DND-41 (cell line): ENCODE results near the gene TSSC4.
A peak's percentile ranks its signal among the peaks of the same experiment; 100 is the strongest.

Source experiments
- ATAC-seq: fragments of 200-7000 bp; cut with Tn5 transposase; 3 replicates; pipeline ENCODE4 v1.9.1; 2021; ENCODE audit warnings: low read depth; ENCODE audit not compliant: insufficient read depth
- DNase-seq: peaks from one replicate; pipeline ENCODE4 v3.0.0-alpha.2; 2020
- H2AFZ ChIP-seq: 2 replicates; pipeline ENCODE4 v1.6.0; 2012; ENCODE audit warnings: low read depth, low read length
- H3K27ac ChIP-seq: 2 replicates; pipeline ENCODE4 v1.5.1; 2012; ENCODE audit warnings: low read length, inconsistent platforms
- H3K27me3 ChIP-seq: fragments of 200-600 bp; sonication (generic); 2 replicates; pipeline ENCODE4 v1.6.0; 2012; ENCODE audit warnings: low read length, mild to moderate bottlenecking, inconsistent platforms; ENCODE audit not compliant: insufficient read depth, poor library complexity
- H3K36me3 ChIP-seq: 2 replicates; pipeline ENCODE4 v1.5.1; 2012; ENCODE audit warnings: low read length, inconsistent platforms; ENCODE audit not compliant: insufficient read depth
- H3K4me1 ChIP-seq: 2 replicates; pipeline ENCODE4 v1.5.1; 2012; ENCODE audit warnings: mild to moderate bottlenecking, low read length; ENCODE audit not compliant: insufficient read depth
- H3K4me2 ChIP-seq: 2 replicates; pipeline ENCODE4 v1.6.0; 2012; ENCODE audit warnings: mild to moderate bottlenecking, moderate library complexity, low read length, inconsistent platforms; ENCODE audit not compliant: insufficient read depth
- H3K4me3 ChIP-seq, 2 experiments: fragments of 200-600 bp in 1 of 2; shearing (Covaris generic) in 1 of 2; 2 replicates each; pipeline ENCODE4 v1.5.1; 2012 to 2016; ENCODE audit warnings: inconsistent platforms in 2 of 2, low read length in 2 of 2, mild to moderate bottlenecking in 2 of 2, low read depth in 1 of 2, moderate library complexity in 1 of 2
- H3K79me2 ChIP-seq: 2 replicates; pipeline ENCODE4 v1.6.0; 2012; ENCODE audit warnings: low read length, inconsistent platforms; ENCODE audit not compliant: insufficient read depth
- H3K9ac ChIP-seq: 2 replicates; pipeline ENCODE4 v1.6.0; 2012; ENCODE audit warnings: low read depth, mild to moderate bottlenecking, inconsistent platforms, low read length, moderate library complexity
- H3K9me3 ChIP-seq: 2 replicates; pipeline ENCODE4 v1.5.1; 2012; ENCODE audit warnings: low read length, moderate library complexity, mild to moderate bottlenecking, inconsistent platforms; ENCODE audit not compliant: insufficient read depth, severe bottlenecking
- H4K20me1 ChIP-seq: 2 replicates; pipeline ENCODE4 v1.6.0; 2012; ENCODE audit warnings: low read length; ENCODE audit not compliant: insufficient read depth
- EZH2 ChIP-seq: IDR thresholded peaks from 3 replicates; pipeline ENCODE4 v1.6.1; 2012; ENCODE audit warnings: borderline replicate concordance, low read depth, mild to moderate bottlenecking, moderate library complexity, low read length, inconsistent platforms; ENCODE audit not compliant: severe bottlenecking
- TF ChIP-seq, protein P1 (sequence below): IDR thresholded peaks from 2 replicates; pipeline ENCODE4 v1.5.1; 2012; ENCODE audit warnings: borderline replicate concordance, low read length, moderate library complexity, mild to moderate bottlenecking; ENCODE audit not compliant: poor library complexity, severe bottlenecking; ENCODE audit errors: extremely low read depth

TSSC4 gene

DNA sequence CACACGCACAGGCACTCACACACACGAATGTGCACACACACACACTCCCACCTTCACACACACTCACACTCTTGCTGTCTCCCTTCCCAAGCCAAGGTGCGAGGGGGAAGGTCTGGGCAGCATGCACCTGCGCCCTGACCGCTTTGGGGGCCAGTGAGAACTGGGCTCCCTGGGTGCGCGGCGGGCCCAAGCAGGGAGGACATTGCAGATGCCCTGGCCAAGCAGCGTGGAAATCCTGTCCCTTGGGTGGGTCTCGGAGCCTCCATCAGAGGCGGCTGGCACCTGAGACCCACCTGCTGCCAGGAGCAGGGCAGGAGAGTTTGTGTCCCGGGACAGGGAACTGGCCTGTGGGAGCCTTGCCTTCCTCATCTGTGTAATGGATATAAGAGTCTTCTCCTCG, 20.2 kb upstream of the TSSC4 start:
- peaks cover 50% of the 10 kb centered on the region for H3K36me3 ChIP-seq
- peaks cover 79% of the 10 kb centered on the region for H3K79me2 ChIP-seq
- no peaks in the 10 kb centered on the region for H3K9me3 ChIP-seq
- TF ChIP-seq, protein P1, sequence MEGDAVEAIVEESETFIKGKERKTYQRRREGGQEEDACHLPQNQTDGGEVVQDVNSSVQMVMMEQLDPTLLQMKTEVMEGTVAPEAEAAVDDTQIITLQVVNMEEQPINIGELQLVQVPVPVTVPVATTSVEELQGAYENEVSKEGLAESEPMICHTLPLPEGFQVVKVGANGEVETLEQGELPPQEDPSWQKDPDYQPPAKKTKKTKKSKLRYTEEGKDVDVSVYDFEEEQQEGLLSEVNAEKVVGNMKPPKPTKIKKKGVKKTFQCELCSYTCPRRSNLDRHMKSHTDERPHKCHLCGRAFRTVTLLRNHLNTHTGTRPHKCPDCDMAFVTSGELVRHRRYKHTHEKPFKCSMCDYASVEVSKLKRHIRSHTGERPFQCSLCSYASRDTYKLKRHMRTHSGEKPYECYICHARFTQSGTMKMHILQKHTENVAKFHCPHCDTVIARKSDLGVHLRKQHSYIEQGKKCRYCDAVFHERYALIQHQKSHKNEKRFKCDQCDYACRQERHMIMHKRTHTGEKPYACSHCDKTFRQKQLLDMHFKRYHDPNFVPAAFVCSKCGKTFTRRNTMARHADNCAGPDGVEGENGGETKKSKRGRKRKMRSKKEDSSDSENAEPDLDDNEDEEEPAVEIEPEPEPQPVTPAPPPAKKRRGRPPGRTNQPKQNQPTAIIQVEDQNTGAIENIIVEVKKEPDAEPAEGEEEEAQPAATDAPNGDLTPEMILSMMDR, result no peak
- no peak for TF ChIP-seq EZH2
- H2AFZ ChIP-seq, result no peak overlapping the region
- peaks cover 85% of the 10 kb centered on the region for H4K20me1 ChIP-seq
- no peaks in the 10 kb centered on the region for H3K27me3 ChIP-seq
- peak overlapping the region; percentile 98 for H3K4me2 ChIP-seq
- H3K4me3 ChIP-seq, result peak overlapping the region in 1 of 2 experiments; percentile 38; a peak in 2 of 4 replicates
- peaks cover 67% of the 10 kb centered on the region for H3K4me1 ChIP-seq
- DNase-seq (no peak), ATAC-seq (no peak)
- 0 out of 2 replicates have a peak overlapping the region, but pooled peaks have one; percentile 22 for H3K27ac ChIP-seq
- H3K9ac ChIP-seq, result no peak overlapping the region

- Histone ChIP-seq H3K4me2 (peak overlapping the region; percentile 98; the same call in 1 of the 2 replicates), H3K4me1 (peaks cover 70% of the 10 kb centered on the region), H4K20me1 (peaks cover 86% of the 10 kb centered on the region), H3K4me3 (no peak overlapping the region), H3K27me3 (no peaks in the 10 kb centered on the region), H3K79me2 (peaks cover 84% of the 10 kb centered on the region), H3K9me3 (no peaks in the 10 kb centered on the region), H3K9ac (no peak overlapping the region), H3K36me3 (peaks cover 55% of the 10 kb centered on the region), H3K27ac (no peak overlapping the region), H2AFZ (no peak overlapping the region)
- TF ChIP-seq EZH2, result no peak
- TF ChIP-seq, protein P1, result no peak
- ATAC-seq, result no peak
- DNase-seq, result no peak
These were observed 19.7 kb upstream of the TSSC4 start for GRCh38 chr11:2380807-2381350.

- H2AFZ ChIP-seq, result no peak overlapping the region
- H3K4me2 ChIP-seq, result no peak overlapping the region; the same call in 1 of the 2 replicates
- ATAC-seq, result no peak
- H3K79me2 ChIP-seq, result peaks cover 91% of the 10 kb centered on the region
- H3K27ac ChIP-seq, result no peak overlapping the region
- peaks cover 62% of the 10 kb centered on the region for H3K36me3 ChIP-seq
- peaks cover 68% of the 10 kb centered on the region for H3K4me1 ChIP-seq
- H4K20me1 ChIP-seq, result peaks cover 87% of the 10 kb centered on the region
- H3K9ac ChIP-seq, result no peak overlapping the region
- no peaks in the 10 kb centered on the region for H3K9me3 ChIP-seq
- H3K4me3 ChIP-seq, result no peak overlapping the region
- TF ChIP-seq, protein P1, result no peak
- TF ChIP-seq EZH2, result no peak
- H3K27me3 ChIP-seq, result no peaks in the 10 kb centered on the region
- no peak for DNase-seq
These were observed 18.9 kb upstream of the TSSC4 start for GRCh38 chr11:2381494-2382128.
